GM21786 (cell line): ENCODE measurements around the gene KCNG2.

Source experiments
- ATAC-seq: cut with Tn5 transposase; IDR thresholded peaks from one replicate; pipeline ENCODE4 v1.9.1; 2021; ENCODE audit not compliant: unreplicated experiment

The KCNG2 gene

DNA sequence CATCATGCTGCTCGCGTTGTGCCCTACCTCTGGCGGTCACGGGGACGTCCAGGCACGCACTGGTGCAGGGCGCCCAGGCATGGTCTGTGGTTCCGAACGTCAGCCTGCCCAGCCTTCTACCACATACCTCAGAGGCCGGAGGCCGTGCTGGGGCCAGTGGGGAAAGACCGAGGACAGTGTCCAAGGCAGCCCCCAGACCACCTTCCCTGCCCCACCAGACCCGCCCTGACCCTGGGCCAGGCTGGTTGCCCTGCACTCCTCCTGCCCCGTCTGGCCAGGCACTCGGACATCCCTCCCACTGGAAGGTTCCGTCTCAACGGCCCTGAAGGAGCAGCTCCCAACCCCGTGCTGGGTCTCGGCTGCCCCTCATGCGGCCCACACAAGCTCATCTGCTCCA is 120.9 kb downstream of the KCNG2 start:
- ATAC-seq, result no peak

GRCh38 chr18:79919089-79919488 is 121.4 kb downstream of the KCNG2 start:
- no peak for ATAC-seq

DNA sequence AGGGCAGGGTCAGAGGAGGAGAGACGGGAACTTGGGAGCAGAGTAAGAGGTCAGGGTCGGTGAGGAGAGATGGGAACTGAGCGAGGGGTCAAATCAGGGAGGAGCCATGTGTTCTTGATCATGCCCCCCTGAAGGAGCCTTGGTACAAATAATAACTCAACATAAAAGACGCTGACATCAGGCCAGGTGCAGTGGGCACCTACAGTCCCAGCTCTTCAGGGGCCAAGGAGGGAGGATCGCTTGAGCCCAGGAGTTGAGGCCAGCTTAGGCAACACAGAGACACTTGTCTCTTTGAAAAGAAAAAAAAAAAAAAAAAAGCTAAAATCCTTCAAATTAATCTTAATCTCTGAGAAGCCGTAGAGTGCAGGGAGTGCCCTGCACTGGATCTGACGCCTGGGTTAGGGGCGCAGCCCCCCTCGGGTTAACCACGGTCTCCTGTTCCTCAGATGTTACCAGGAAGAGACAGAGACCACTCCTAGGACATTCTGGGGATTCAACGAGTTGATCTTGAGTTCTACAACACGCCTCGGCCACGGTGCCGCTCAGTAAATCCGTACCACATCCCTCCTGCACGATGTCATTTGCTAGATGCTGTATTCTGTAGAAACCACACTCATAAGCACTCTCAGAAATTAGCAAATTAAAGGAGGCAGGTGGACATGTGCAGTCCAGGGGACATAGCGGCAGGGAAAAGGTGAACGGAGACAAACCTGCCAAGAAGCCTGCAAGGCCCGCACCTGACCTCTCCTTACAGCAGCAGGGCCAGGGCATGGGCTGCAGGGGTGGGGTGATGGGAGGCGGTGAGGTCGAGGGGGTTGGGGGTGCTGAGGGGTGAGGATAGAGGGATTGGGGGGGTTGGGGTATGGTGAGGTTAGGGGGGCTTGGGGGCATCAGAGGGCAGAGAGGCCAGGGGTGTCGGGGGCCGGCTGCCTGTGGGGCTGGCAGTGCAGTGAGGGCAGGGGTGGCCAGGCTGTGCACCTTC is 124.5 kb downstream of the KCNG2 start:
- ATAC-seq, result no peak

GRCh38 chr18:79922971-79923411 is 125.3 kb downstream of the KCNG2 start:
- no peak for ATAC-seq

GRCh38 chr18:79923896-79924585 is 126.3 kb downstream of the KCNG2 start:
- ATAC-seq, result no peak

DNA sequence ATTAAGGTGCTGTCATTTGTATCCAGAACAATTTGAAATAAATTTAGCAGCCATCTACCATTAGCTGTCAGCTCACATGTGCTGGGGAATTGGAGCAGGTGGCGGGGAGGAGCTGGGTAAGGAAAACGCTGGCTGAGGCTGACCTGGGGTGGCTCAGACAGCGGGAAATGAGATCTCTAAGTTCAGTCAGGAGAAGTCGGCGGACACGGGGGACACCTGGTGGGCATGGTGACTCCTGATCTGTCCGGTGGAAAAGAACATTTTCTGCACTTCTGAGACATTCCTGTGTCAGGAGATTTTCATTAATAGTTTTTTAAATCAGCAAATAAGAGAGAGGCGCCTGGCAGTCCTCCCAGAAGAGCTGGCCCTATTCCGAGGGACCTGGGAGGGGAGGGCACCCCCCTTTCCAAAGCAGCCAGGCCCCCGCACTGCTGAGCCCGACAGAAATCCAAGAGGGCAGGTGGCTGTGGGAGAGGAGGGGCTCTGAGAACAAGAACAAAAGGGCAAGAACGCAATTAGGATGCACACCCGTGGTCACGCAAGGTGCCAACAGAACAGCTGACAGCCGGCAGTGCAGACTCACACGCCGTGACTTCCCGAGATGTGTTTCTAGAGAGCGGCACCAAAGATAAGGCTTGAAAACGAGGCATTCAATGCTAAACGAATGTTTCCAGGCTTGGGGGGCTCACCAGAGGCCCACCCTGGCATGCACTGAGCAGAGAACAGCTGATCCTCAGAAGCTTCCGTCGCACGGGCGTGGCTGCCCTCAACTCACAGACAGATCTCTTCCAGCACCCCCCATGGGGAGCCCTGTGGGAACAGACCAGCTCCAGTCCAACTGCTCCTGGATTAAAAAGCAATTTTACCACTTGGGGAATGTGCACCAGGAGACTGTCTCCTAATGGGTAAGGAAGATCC is 127.3 kb downstream of the KCNG2 start:
- ATAC-seq, result no peak

DNA sequence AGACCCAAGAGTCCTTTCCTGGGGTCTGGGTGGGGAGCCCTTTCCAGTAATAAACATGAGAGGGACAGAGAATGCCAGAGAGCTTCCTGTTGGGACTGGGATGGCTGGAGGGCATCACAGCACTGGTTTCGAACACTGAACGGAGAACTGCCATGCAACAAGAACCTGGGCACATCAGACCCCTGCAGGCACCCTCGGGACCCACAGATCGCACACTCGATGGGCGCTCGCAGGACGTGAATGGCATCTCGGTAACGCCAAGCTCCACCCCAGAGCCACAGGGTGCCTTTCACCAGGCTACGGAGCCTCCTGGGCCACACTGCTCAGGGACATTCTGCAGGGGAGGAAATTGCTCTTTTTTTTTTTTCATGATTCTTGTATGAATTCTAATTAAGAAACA is 128.6 kb downstream of the KCNG2 start:
- no peak for ATAC-seq

- ATAC-seq, result no peak
Measured at GRCh38 chr18:79926715-79927606, 129.2 kb downstream of the KCNG2 start.

DNA sequence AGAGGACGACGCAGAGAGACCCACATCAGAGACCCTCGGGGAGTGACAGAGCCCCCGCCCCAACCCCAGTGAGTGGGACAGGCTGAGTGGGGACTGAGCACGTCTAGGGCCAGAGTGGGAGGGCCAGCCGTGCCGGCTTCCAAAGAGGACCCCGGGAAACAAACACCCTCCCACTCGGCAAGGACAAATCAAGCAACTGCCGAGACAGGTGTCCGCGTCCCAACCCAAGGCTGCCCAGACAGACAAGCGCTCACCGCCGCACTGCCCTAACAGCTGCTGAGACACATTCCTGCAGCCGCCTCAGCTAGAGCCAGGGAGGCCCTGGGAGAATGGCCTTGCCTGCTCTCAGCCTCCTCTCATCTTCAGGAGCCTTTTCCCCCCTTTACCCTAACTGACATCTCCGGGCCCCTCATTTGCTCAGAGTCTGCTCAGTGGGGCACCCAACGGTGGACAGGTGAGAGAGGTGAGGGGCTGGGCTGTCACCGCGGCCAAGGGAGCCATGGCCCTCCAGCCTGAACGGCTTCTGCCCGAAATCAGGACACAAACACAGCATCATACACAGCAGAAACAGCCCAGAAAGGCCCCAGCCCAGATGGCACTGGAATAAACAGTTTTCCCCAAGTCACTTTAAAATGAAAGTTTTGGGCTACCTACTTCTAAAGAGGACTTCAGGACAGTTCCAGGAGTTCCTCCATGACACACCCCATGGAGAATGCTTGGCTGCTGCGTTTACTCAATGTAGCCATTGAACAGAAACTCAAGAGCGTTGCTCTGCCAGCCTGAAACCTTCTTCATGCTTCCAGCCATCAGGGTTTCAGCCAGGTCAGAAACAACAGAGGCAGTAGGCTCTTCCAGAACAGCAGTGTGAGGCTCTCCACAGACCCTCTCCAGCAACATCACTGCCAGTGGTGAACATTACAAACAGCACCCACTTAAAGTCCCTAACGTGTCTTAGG is 130.1 kb downstream of the KCNG2 start:
- ATAC-seq, result no peak

DNA sequence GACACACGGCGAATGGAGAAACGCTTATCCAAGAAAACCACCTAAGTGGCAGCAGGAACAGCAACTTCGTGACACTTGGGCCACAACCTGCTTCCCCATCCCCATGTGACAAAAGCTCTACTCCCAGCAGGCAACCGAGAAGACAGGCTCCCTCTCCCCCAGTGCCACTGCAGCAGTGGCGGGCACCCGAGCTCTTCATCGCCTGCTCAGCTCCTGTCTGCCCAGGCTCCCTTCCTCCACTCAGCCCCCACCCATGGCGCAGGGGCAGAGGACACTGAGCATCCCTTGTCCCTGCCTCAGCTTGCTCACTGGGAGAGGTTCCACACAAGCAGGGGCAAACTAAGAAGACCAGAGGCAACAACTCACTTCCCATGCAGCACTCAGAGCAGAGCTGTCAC is 130.8 kb downstream of the KCNG2 start:
- ATAC-seq, result no peak

DNA sequence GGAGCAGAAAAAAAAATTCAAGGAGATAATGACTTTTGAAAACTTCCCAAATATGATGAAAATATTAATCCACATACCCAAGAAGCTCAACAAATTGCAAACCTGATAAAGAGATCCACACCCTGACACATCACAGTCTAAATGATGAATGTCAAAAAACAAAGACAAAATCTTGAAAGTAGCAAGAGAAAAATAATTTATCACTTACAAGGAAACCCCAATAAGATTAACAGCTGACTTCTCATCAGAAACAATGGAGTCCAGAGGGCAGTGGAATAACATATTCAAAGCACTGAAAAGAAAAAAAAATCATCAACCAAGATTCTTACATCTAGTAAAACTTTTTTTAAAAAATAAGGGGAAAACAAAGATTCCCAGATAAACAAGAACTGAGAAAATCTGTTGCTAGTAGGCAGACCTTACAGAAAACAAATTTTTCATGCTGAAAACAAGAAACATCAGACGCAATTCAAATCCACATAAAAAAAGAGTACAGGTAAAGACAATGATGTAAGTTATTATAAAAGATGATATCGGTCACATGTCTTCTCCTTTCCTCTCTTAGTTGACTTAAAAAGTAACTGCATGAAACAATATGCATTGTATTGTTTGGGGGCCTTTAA is 132.4 kb downstream of the KCNG2 start:
- no peak for ATAC-seq

- no peak for ATAC-seq
Measured at GRCh38 chr18:79931475-79931874, 133.7 kb downstream of the KCNG2 start.

DNA sequence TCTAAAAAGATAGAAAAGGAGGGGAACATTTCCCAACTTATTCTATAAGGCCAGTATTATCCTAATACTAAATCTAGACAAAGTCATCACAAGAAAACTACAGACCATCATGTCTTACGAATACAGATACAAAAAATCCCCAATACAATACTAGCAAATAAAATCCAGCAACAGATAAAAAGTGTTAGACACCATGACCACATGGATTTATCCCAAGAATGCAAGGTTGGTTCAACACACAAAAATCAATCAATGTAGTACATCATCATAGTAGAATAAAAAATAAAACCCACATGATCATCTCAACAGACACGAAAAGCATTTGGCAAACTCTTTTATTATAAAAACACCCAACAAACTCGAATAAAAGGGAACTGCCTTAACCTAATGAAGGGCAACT is 135.2 kb downstream of the KCNG2 start:
- ATAC-seq, result no peak

DNA sequence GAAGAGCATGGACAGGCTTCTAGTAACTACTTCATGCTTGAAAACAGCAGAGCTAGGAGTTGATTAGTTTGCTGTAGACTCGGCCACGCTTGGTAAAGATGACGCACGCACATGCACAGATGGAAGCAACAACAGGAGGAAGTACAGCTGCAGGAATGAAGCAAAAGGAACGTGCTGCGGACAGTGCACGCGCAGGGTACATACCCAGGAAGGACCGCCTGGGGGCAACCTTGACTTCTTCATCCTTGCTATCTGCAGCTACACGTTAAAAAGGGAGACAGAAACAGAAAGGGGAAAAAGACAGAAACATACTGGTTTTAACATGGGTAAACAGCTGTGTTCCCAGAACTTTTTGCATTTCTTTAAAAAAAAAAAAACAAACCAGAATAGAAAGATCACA is 136.0 kb downstream of the KCNG2 start:
- no peak for ATAC-seq

DNA sequence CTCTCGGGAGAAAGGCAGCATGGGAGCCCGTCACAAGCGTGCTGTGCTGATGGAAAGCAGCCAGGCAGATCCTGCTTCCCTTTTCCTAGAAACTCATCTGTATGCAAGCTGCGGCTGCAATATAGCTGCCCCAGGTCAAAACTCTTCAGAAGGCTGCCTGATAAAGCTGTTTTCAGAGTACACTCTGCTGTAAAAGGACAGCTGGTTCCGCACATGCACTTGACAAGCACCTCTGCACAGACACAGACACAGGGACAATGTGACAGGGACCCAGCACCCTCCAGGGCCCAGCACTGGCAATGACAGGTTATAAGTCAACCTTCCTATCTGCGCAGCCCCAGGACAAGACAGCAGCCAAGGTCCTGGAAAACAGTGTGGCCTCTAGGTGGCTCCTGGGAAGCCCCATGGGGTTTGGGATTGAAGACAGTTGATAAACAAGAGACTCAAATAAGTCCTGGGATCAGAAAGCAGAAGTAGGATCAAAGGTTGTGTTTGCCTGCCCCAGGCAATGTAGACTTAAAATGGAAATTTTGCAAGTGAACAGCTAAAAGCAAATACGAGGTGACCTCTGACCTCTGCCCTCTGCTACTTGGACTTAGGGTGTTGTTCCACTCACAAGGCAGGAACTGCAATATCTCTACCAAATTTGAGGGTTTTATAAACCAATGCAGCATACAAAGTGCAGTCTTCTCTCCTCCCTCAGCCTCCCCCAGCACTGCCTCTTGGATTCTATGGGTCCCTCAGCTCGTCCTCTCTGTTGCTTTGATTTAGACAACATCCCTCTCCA is 136.8 kb downstream of the KCNG2 start:
- ATAC-seq, result no peak

GRCh38 chr18:79935098-79935480 is 137.4 kb downstream of the KCNG2 start:
- ATAC-seq, result no peak

GRCh38 chr18:79935499-79935898 is 137.8 kb downstream of the KCNG2 start:
- no peak for ATAC-seq

- no peak for ATAC-seq
Measured at GRCh38 chr18:79935925-79936324, 138.2 kb downstream of the KCNG2 start.
